Kidney tubule cell (primary cell): Measurements from ENCODE around the gene IGF2BP1.

Experiments
- DNase-seq: peaks from one replicate; pipeline ENCODE4 v3.0.0-alpha.2; 2018; ENCODE audit warnings: low spot score

The IGF2BP1 gene

GRCh38 chr17:48997103-48997826 is at the start of gene IGF2BP1:
TSS of gene IGF2BP1 (plus strand) at chr17:48997385. CDS start at chr17:48997746, 361 bp downstream.
- no peak for DNase-seq

DNA sequence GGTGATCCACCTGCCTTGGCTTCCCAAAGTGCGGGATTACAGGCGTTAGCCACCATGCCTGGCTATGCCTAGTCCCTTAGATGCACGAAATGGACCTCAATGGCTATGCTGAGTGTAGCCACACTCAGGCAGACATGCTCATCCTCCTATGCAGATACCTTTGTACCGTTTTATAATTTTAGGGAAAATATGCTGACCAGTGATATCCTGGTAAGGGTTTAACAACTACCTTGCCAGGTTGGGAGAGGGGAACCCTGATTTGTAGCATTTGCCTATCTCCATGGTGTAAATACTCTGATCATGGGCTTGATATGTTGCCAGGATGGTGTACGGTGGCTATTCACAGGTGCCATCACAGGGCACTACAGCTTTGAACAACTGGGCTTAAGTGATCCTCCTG is 45.6 kb upstream of the IGF2BP1 start:
- DNase-seq: no peak

GRCh38 chr17:48952904-48953303 is 44.3 kb upstream of the IGF2BP1 start:
- no peak for DNase-seq

DNA sequence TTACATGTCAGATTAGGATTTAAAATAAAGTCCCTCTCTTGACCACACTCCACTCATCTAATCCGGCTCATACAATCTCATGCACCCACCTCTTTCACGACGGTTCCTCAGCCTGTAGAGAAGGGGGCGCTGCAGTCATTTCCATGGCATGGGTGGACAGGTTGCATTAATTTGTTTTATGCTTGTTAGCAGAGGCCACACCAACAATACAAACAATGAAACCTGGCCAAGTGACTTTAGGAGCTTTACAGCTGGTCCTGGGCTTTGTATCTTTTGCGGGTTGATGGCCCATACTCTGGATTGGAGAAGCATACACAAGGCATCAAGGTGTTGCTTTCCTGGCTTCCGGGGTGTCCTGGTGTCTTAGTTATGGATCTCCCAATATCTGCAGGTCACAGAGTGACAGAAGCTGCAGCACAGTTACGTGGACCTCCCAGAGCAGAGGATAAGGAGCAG is 42.9 kb upstream of the IGF2BP1 start:
- DNase-seq: no peak

GRCh38 chr17:48960834-48961515 is 36.2 kb upstream of the IGF2BP1 start:
- no peak for DNase-seq

DNA sequence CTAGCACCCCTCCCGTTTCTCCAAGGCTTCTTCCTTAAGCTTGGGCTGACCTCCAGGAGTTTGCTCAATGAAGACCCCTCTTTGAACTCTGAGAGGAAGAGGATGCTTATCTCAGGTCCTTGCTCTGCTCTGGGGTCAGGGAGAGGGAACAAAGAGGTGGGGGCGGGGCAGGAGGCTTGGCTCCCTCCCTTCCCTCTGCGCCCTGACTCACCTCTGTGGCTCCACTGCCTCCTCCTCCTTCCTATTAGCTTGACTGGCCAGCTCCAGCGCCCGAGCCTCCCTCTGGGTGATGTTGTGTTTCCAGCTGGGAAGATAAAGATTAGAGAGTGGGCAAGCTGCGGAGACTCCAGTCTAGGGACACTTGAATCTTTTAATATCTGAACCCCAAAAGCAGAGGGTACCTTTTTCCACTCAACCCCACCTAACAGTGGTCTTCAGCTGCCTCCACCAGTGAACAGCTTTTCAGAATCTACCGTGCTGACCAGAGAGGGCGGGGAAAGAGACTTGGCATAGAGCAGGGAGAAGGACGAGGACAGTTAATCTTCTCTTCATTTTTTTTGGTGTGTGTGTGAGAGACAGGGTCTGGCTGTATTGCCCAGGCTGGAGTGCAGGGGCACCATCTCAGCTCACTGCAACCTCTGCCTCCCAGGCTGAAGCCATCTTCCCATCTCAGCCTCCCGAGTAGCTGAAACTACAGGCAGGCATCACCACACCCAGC is 35.5 kb upstream of the IGF2BP1 start:
- peak; percentile 76 for DNase-seq

GRCh38 chr17:48970224-48970623 is 27.0 kb upstream of the IGF2BP1 start:
- no peak for DNase-seq

DNA sequence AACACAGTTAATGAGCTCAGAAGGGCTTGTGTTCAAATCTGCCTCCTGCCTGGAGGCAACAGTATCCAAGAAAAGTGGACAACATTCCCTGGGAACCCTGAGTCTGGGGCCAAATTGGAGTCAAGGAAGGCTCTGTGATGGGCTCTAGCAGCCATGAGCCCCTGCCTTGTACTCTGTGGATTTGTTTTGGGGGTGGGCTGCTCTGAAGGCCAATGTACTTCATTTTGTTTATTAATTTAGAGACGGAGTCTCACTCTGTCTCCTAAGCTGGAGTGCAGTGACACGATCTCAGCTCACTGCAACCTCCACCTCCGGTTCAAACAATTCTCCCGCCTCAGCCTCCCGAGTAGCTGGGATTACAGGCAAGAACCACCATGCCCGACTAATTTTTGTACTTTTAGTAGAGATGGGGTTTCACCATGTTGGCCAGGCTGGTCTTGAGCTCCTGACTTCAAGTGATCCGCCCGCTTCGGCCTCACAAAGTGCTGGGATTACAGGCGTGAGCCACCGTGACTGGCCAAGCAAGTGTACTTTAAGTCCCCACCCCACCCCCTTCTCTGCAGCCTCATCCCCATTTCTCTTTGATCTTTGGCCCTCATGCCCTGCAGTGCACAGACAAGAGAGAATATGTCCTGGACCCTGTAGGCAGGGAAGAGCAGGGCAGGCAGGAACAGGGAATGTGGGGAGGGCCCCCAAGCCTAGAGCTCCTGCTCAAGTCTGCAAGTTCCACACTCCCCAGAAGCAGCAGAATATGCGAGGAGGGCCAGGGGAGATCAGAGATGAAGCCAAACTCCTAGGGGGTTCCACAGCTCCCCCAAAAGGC is 26.1 kb upstream of the IGF2BP1 start:
- DNase-seq: no peak

- no peak for DNase-seq
Measured at GRCh38 chr17:48972749-48973097, 24.5 kb upstream of the IGF2BP1 start.

- no peak for DNase-seq
Measured at GRCh38 chr17:48973806-48974205, 23.4 kb upstream of the IGF2BP1 start.

DNA sequence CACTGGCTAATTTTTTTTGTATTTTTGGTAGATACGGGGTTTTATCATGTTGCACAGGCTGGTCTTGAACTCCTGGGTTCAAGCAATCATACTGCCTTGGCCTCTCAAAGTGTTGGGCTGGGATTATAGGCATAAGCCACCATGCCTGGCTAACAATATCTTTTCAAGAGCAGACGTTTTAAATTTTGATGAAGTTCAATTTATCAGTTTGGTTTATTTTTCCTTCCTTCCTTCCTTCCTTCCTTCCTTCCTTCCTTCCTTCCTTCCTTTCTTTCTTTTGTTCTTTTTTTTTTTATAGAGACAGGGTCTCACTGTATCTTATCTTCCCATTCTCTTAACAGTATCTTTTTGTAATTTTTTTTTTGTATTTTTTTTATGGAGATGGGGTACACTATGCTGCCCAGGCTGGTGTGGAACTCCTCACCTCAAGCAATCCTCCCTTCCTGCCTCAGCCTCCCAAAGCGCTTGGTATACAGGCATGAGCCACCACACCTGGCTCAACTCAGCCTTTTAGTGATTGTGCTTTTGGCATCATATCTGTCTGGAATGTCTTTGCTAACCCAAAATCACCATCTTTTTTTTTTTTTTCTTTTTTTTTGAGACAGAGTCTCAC is 15.2 kb upstream of the IGF2BP1 start:
- DNase-seq: no peak

DNA sequence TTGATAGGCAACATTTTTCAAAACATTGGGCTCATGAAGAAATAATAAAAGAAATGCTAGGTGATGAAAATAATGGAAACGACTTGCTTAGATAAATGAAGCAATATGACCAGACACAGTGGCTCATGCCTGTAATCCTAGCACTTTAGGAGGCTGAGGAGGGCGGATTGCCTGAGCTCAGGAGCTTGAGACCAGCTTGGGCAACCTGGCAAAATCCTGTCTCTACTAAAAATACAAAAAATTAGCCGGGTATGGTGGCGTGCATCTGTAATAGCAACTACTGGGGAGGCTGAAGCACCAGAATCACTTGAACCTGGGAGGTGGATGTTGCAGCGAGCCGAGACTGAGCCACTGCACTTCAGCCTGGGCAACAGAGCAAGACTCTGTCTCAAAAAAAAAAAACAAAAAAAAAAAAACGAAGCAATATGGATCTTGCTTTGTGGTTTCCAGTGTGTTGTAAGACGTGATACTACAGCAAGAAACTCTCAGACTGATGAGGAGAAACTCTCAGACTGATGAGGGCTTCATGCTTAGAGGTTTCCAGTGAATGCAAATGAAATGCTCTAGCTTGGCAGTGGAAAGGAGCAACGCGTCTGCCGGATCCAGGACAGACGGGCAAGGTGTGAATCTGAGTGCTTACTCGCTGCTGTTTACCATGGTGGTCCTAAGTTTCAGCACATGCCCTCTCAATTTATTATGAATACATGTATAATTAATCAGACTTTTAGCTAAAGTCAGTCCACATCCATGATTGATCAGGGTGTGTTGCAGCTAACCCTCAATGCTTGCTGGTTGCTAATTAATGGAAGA is 11.5 kb upstream of the IGF2BP1 start:
- DNase-seq: no peak

DNA sequence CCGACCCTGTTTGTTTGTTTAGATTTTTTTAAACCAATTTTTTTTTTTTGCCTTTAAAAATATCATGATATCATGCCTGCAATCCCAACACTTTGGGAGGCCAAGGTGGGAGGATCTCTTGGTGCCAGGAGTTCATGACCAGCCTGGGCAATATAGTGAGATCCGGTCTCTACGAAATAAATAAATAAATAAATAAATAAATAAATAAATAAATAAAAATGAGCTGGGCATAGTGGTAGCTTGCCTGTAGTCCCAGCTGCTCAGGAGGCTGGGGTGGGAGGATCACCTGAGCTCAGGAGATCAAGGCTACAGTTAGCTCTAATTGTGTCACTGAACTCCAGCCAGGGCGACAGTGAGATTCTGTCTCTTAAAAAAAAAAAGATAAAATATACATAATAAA is 8.1 kb upstream of the IGF2BP1 start:
- no peak for DNase-seq

- DNase-seq: no peak
Measured at GRCh38 chr17:48990882-48991357, 6.3 kb upstream of the IGF2BP1 start.

GRCh38 chr17:48992444-48992843 is 4.7 kb upstream of the IGF2BP1 start:
- DNase-seq: no peak

DNA sequence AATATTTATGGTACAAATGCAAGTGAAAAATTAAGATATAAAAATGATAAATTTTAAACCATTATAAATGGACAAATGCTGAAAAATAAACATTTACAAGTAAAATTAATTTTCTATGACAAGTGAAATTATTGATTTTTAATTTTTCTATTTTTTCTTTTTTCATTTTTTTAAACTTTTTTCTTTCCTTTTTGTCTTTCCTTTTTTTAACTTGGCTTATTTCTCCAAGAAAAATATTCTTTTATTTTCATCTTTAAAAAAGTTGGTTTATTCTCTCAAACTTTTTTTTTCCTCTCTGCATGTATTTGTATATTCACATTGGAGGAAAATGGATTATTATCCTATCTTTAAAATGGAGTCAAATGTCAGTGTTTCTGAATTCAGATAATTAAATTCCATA is 3.9 kb upstream of the IGF2BP1 start:
- no peak for DNase-seq

GRCh38 chr17:48993951-48994350 is 3.2 kb upstream of the IGF2BP1 start:
- no peak for DNase-seq

- no peak for DNase-seq
Measured at GRCh38 chr17:48994549-48995303, 2.5 kb upstream of the IGF2BP1 start.

DNA sequence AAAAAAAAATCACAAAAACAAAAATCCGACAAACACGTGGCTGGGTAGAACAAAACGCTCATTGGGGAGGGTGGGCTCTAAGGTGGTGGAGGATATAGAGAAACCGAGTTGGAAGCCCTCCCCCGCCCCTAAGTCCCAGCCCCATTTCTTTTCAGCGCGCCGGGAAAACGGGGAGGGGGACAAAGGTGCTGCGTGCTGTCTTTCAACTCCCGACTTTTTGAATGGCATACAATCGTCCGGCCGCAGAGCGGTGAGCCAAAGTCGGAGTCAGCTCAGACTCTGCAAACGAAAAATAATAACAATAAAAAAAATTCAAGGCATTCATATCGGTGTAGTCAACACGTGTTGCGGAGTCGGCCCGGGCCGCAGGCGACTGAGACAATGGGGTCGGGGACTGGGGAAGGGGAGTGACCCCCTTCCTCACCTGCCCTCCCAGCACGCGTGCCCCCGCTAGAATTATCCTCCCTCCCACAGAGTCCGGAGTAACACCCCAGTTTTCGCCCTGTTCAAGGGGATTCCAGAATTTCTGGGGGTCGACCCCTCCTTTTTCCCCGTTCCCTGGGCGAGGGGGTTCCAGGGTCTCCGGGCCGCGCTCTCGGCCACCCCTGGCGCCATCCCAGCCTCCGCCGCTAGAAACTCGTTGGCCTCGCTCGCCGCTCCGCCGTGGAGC is 1.7 kb upstream of the IGF2BP1 start:
- no peak for DNase-seq
